T-helper 2 cell treated with Interferon-gamma antibody and Interleukin-4, amounts not matched to agents 100 ng/mL and 5 ng/mL, for 36 hours (primary cell): Measurements from ENCODE around the gene C3orf62. TPM values are rescaled to one million over a fixed set of nuclear protein-coding genes. Genes with fewer than 3 reads are reported as not detected.

Experiments used
- total RNA-seq: library from RNA; stranded (reverse); gene quantifications from 2 replicates; pipeline ENCODE4 v1.2.3, GENCODE V29; 2022

Gene C3orf62
- total RNA-seq, 1 donor from 2014 or later: 11.6 TPM

Other genes starting within 250 kb of the C3orf62 start
- 259 and 264 TPM in 2 replicates for gene IMPDH2, start 247.8 kb downstream of the C3orf62 start, total RNA-seq
- gene QRICH1, start 183.2 kb downstream of the C3orf62 start, total RNA-seq: 138 and 147 TPM in 2 replicates
- 217 and 243 TPM in 2 replicates for gene QARS1, start 172.5 kb downstream of the C3orf62 start, total RNA-seq
- 61.2 and 63.5 TPM in 2 replicates for gene USP19, start 156.4 kb downstream of the C3orf62 start, total RNA-seq
- not detected in 2 replicates for gene LAMB2, start 144.2 kb downstream of the C3orf62 start, total RNA-seq
- gene CCDC71, start 110.9 kb downstream of the C3orf62 start, total RNA-seq: 23.4 and 24.0 TPM in 2 replicates
- 0.66 and 1.1 TPM in 2 replicates for gene KLHDC8B, start 105.6 kb downstream of the C3orf62 start, total RNA-seq
- 84.2 and 87.9 TPM in 2 replicates for gene USP4, start 62.8 kb upstream of the C3orf62 start, total RNA-seq
- 118 and 123 TPM in 2 replicates for gene GPX1, start 81.1 kb upstream of the C3orf62 start, total RNA-seq
- gene RHOA, start 134.7 kb upstream of the C3orf62 start, total RNA-seq: 450 and 466 TPM in 2 replicates
- gene TCTA, start 135.2 kb upstream of the C3orf62 start, total RNA-seq: 24.6 and 26.6 TPM in 2 replicates
- 4.8 and 5.1 TPM in 2 replicates for gene AMT, start 145.2 kb upstream of the C3orf62 start, total RNA-seq
- 21.1 and 21.6 TPM in 2 replicates for gene NICN1, start 152.1 kb upstream of the C3orf62 start, total RNA-seq
- 19.5 and 19.6 TPM in 2 replicates for gene DAG1, start 193.0 kb upstream of the C3orf62 start, total RNA-seq